ENCODE measurements around the gene RELL1.
A peak's percentile ranks its signal among the peaks of the same experiment; 100 is the strongest.
"Not testable (repeated sequence)": the region's sequence is repeated elsewhere in the genome, so short reads cannot be mapped to it uniquely, and the experiment has no call there.

RELL1 gene

GRCh38 chr4:37693030-37693429 is 6.9 kb upstream of the RELL1 start:
- DNase-seq (ENCODE audit: low spot score) = no peak

GRCh38 chr4:37690976-37691375 is 4.8 kb upstream of the RELL1 start:
- DNase-seq (ENCODE audit: low spot score) = no peak

- DNase-seq (ENCODE audit: low spot score) = no peak
These were observed 3.3 kb upstream of the RELL1 start for GRCh38 chr4:37689353-37690095.

GRCh38 chr4:37687681-37688080 is 1.5 kb upstream of the RELL1 start:
- DNase-seq (ENCODE audit: low spot score) = no peak

- DNase-seq (ENCODE audit: low spot score) = no peak
These were observed 1.0 kb upstream of the RELL1 start for GRCh38 chr4:37687194-37687562.

- DNase-seq (ENCODE audit: low spot score) = peak; percentile 45
These were observed 278 bp downstream of the RELL1 start for GRCh38 chr4:37685823-37686372.

- DNase-seq (ENCODE audit: low spot score) = no peak
These were observed 884 bp downstream of the RELL1 start for GRCh38 chr4:37685161-37685822.

- DNase-seq (ENCODE audit: low spot score) = no peak
These were observed 2.0 kb downstream of the RELL1 start for GRCh38 chr4:37684154-37684553.

GRCh38 chr4:37682701-37683401 is 3.3 kb downstream of the RELL1 start:
- DNase-seq (ENCODE audit: low spot score) = no peak

- DNase-seq (ENCODE audit: low spot score) = no peak
These were observed 6.1 kb downstream of the RELL1 start for GRCh38 chr4:37680089-37680488.

GRCh38 chr4:37679301-37679700 is 6.9 kb downstream of the RELL1 start:
- no peak for DNase-seq (ENCODE audit: low spot score)

GRCh38 chr4:37678624-37679023 is 7.6 kb downstream of the RELL1 start:
- DNase-seq (ENCODE audit: low spot score) = no peak

GRCh38 chr4:37675587-37676290 is 10.4 kb downstream of the RELL1 start:
- DNase-seq (ENCODE audit: low spot score) = no peak

- DNase-seq (ENCODE audit: low spot score) = no peak
These were observed 11.7 kb downstream of the RELL1 start for GRCh38 chr4:37674439-37674838.

GRCh38 chr4:37673538-37674192 is 12.5 kb downstream of the RELL1 start:
- no peak for DNase-seq (ENCODE audit: low spot score)

GRCh38 chr4:37671072-37671471 is 15.1 kb downstream of the RELL1 start:
- no peak for DNase-seq (ENCODE audit: low spot score)

GRCh38 chr4:37670249-37670648 is 15.9 kb downstream of the RELL1 start:
- no peak for DNase-seq (ENCODE audit: low spot score)

GRCh38 chr4:37669124-37669523 is 17.1 kb downstream of the RELL1 start:
- DNase-seq (ENCODE audit: low spot score) = not testable (repeated sequence)

- no peak for DNase-seq (ENCODE audit: low spot score)
These were observed 18.7 kb downstream of the RELL1 start for GRCh38 chr4:37667197-37668100.

- no peak for DNase-seq (ENCODE audit: low spot score)
These were observed 19.5 kb downstream of the RELL1 start for GRCh38 chr4:37666625-37667071.
